HepG2 (cell line): ENCODE measurements around the gene EIF4ENIF1. TPM values are rescaled to one million over a fixed set of nuclear protein-coding genes. Genes with fewer than 3 reads are reported as not detected.
A peak's percentile ranks its signal among the peaks of the same experiment; 100 is the strongest.

Experiments
- GABPB1 ChIP-seq: IDR thresholded peaks from 2 replicates; pipeline ENCODE4 v1.6.1; 2016; ENCODE audit warnings: mild to moderate bottlenecking, missing genetic modification reagents, moderate library complexity, missing compliant biosample characterization
- TFAP4 ChIP-seq: sonication (generic); IDR thresholded peaks from 2 replicates; pipeline ENCODE4 v1.6.1; 2016; ENCODE audit warnings: low read depth, borderline replicate concordance
- THAP7 ChIP-seq: sonication (generic); formaldehyde crosslinking; IDR thresholded peaks from 2 replicates; pipeline ENCODE4 v1.8.1; 2023; ENCODE audit warnings: mild to moderate bottlenecking, missing genetic modification reagents
- YY1 ChIP-seq: IDR thresholded peaks from 2 replicates; pipeline ENCODE4 v1.6.1; 2011; ENCODE audit warnings: low read length, low read depth, moderate library complexity, mild to moderate bottlenecking; ENCODE audit not compliant: insufficient read depth, insufficient replicate concordance
- ZBTB49 ChIP-seq: sonication (generic); formaldehyde crosslinking; IDR thresholded peaks from 2 replicates; pipeline ENCODE4 v1.4.0; 2020; ENCODE audit warnings: missing genetic modification reagents, borderline replicate concordance
- ZNF33B ChIP-seq: sonication (generic); formaldehyde crosslinking; IDR thresholded peaks from 2 replicates; pipeline ENCODE4 v1.5.1; 2020; ENCODE audit warnings: mild to moderate bottlenecking, missing genetic modification reagents
- ZNF468 ChIP-seq: sonication (generic); formaldehyde crosslinking; IDR thresholded peaks from 2 replicates; pipeline ENCODE4 v1.8.0; 2022; ENCODE audit warnings: mild to moderate bottlenecking, moderate library complexity, missing genetic modification reagents
- ZNF552 ChIP-seq: sonication (generic); formaldehyde crosslinking; IDR thresholded peaks from 2 replicates; pipeline ENCODE4 v1.9.0; 2022; ENCODE audit warnings: missing genetic modification reagents, mild to moderate bottlenecking, borderline replicate concordance
- ZNF570 ChIP-seq: sonication (generic); formaldehyde crosslinking; IDR thresholded peaks from 2 replicates; pipeline ENCODE4 v1.4.0; 2020; ENCODE audit warnings: mild to moderate bottlenecking, missing genetic modification reagents, borderline replicate concordance
- ZNF75D ChIP-seq: sonication (generic); formaldehyde crosslinking; IDR thresholded peaks from 2 replicates; pipeline ENCODE4 v1.8.1; 2023; ENCODE audit warnings: missing genetic modification reagents, mild to moderate bottlenecking, borderline replicate concordance
- ZNF841 ChIP-seq: sonication (generic); formaldehyde crosslinking; IDR thresholded peaks from 2 replicates; pipeline ENCODE4 v1.8.1; 2023; ENCODE audit warnings: missing genetic modification reagents, borderline replicate concordance
- polyA plus RNA-seq, 8 experiments: library from polyadenylated mRNA; depleted of rRNA in 3 of 8; stranded (reverse) in 7 of 8; unstranded in 1 of 8; fragments of >200 nt; fragmentation: Illumina TruSeq in 4 of 8; extraction: Trizol in 4 of 8; gene quantifications; 2 replicates each; pipeline versions ENCODE4 v1.2.1 to v1.2.3, GENCODE V29; 2011 to 2016; ENCODE audit warnings: low read depth in 4 of 8, missing spikeins in 1 of 8, mixed read lengths in 1 of 8; ENCODE audit not compliant: insufficient read depth in 1 of 8
- total RNA-seq, 5 experiments: library from RNA; depleted of rRNA; stranded (reverse); fragments of >200 nt; fragmentation: Illumina TruSeq; extraction: Trizol; gene quantifications; 2 replicates each; pipeline ENCODE4 v1.2.3, GENCODE V29; 2016; ENCODE audit warnings: low read depth in 1 of 5
- TF ChIP-seq, protein P1 (sequence below): sonication (generic); formaldehyde crosslinking; conservative IDR thresholded peaks from 2 replicates; pipeline ENCODE4 v1.8.0; 2022; ENCODE audit warnings: mild to moderate bottlenecking, moderate library complexity, missing genetic modification reagents
- TF ChIP-seq, protein P2 (sequence below): sonication (generic); formaldehyde crosslinking; IDR thresholded peaks from 2 replicates; pipeline ENCODE4 v1.9.0; 2021; ENCODE audit warnings: mild to moderate bottlenecking, missing genetic modification reagents
- TF ChIP-seq, protein P3 (sequence below): sonication (generic); formaldehyde crosslinking; IDR thresholded peaks from 2 replicates; pipeline ENCODE4 v1.5.0; 2020; ENCODE audit warnings: missing genetic modification reagents

EIF4ENIF1 gene
- total and polyA plus RNA-seq, 2 of the 13 experiments (the other 11 are each of a cell fraction or from before 2014, with no cell fraction given), result 11.9 to 12.3 TPM

GRCh38 chr22:31496007-31496734 is 6.5 kb upstream of the EIF4ENIF1 start, which contains the start of gene SFI1 (continued):
- TF ChIP-seq ZBTB49 (CRISPR knock-in tag) (no peak), ZNF841 (CRISPR knock-in tag) (no peak), ZNF468 (CRISPR knock-in tag) (no peak), YY1 (no peak), ZNF570 (no peak), ZNF75D (CRISPR knock-in tag) (no peak), ZNF552 (CRISPR knock-in tag) (no peak), GABPB1 (peak; percentile 78), THAP7 (CRISPR knock-in tag) (peak; percentile 77; the same call in 1 of the 2 replicates), TFAP4 (peak; percentile 49; the same call in 1 of the 2 replicates), ZNF33B (CRISPR knock-in tag) (no peak)
- TF ChIP-seq, protein P1, sequence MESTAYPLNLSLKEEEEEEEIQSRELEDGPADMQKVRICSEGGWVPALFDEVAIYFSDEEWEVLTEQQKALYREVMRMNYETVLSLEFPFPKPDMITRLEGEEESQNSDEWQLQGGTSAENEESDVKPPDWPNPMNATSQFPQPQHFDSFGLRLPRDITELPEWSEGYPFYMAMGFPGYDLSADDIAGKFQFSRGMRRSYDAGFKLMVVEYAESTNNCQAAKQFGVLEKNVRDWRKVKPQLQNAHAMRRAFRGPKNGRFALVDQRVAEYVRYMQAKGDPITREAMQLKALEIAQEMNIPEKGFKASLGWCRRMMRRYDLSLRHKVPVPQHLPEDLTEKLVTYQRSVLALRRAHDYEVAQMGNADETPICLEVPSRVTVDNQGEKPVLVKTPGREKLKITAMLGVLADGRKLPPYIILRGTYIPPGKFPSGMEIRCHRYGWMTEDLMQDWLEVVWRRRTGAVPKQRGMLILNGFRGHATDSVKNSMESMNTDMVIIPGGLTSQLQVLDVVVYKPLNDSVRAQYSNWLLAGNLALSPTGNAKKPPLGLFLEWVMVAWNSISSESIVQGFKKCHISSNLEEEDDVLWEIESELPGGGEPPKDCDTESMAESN (CRISPR knock-in tag), result no peak
- TF ChIP-seq, protein P2, sequence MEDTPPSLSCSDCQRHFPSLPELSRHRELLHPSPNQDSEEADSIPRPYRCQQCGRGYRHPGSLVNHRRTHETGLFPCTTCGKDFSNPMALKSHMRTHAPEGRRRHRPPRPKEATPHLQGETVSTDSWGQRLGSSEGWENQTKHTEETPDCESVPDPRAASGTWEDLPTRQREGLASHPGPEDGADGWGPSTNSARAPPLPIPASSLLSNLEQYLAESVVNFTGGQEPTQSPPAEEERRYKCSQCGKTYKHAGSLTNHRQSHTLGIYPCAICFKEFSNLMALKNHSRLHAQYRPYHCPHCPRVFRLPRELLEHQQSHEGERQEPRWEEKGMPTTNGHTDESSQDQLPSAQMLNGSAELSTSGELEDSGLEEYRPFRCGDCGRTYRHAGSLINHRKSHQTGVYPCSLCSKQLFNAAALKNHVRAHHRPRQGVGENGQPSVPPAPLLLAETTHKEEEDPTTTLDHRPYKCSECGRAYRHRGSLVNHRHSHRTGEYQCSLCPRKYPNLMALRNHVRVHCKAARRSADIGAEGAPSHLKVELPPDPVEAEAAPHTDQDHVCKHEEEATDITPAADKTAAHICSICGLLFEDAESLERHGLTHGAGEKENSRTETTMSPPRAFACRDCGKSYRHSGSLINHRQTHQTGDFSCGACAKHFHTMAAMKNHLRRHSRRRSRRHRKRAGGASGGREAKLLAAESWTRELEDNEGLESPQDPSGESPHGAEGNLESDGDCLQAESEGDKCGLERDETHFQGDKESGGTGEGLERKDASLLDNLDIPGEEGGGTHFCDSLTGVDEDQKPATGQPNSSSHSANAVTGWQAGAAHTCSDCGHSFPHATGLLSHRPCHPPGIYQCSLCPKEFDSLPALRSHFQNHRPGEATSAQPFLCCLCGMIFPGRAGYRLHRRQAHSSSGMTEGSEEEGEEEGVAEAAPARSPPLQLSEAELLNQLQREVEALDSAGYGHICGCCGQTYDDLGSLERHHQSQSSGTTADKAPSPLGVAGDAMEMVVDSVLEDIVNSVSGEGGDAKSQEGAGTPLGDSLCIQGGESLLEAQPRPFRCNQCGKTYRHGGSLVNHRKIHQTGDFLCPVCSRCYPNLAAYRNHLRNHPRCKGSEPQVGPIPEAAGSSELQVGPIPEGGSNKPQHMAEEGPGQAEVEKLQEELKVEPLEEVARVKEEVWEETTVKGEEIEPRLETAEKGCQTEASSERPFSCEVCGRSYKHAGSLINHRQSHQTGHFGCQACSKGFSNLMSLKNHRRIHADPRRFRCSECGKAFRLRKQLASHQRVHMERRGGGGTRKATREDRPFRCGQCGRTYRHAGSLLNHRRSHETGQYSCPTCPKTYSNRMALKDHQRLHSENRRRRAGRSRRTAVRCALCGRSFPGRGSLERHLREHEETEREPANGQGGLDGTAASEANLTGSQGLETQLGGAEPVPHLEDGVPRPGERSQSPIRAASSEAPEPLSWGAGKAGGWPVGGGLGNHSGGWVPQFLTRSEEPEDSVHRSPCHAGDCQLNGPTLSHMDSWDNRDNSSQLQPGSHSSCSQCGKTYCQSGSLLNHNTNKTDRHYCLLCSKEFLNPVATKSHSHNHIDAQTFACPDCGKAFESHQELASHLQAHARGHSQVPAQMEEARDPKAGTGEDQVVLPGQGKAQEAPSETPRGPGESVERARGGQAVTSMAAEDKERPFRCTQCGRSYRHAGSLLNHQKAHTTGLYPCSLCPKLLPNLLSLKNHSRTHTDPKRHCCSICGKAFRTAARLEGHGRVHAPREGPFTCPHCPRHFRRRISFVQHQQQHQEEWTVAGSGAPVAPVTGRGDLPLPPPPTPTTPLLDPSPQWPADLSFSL (CRISPR knock-in tag), result no peak
- TF ChIP-seq, protein P3, sequence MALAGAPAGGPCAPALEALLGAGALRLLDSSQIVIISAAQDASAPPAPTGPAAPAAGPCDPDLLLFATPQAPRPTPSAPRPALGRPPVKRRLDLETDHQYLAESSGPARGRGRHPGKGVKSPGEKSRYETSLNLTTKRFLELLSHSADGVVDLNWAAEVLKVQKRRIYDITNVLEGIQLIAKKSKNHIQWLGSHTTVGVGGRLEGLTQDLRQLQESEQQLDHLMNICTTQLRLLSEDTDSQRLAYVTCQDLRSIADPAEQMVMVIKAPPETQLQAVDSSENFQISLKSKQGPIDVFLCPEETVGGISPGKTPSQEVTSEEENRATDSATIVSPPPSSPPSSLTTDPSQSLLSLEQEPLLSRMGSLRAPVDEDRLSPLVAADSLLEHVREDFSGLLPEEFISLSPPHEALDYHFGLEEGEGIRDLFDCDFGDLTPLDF (CRISPR knock-in tag), result peak; percentile 90
